SK-N-MC (cell line): ENCODE measurements around the gene SCNN1B.

ENCODE experiments used
- EZH2 ChIP-seq: fragments of 200-600 bp; sonication (generic); IDR thresholded peaks from one replicate; pipeline ENCODE4 v1.6.1; 2017; ENCODE audit warnings: antibody characterized with exemption
- FOXP2 ChIP-seq: optimal IDR thresholded peaks from 2 replicates; pipeline ENCODE3; 2011; ENCODE audit warnings: mild to moderate bottlenecking, moderate library complexity; ENCODE audit not compliant: insufficient read depth; ENCODE audit errors: extremely low read length, control extremely low read depth
- POLR2AphosphoS5 ChIP-seq: IDR thresholded peaks from 2 replicates; pipeline ENCODE4 v1.6.1; 2012; ENCODE audit warnings: mild to moderate bottlenecking, low read depth, low read length, borderline replicate concordance

DNA sequence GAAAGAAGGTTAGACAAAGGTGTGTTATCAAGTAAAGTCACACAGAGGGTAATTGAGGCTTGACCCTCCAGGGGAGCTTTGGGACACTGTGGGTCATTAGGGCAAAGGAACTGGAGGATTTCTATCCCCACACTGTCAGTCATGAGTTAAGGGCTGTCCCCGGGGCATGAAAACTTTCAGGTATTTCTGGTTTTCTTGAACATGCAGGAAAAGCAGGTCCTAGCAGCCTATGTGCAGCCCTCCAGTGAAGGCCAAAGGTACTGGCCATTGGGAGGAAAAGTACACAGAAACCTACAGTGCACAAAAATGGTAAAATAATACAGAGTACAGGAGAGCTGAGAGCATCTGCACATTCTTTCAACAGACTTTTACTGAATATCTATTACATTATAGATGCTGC, 44.4 kb upstream of the SCNN1B start:
- TF ChIP-seq POLR2AphosphoS5 (no peak), EZH2 (no peak), FOXP2 (no peak)
